KOPT-K1 (cell line): ENCODE results near the gene SF3A1.
A peak's percentile ranks its signal among the peaks of the same experiment; 100 is the strongest.

Experiments
- H3K27ac ChIP-seq: fragments of 200-600 bp; sonication (generic); 2 replicates; pipeline ENCODE4 v1.5.1; 2016; ENCODE audit warnings: antibody characterized with exemption, mild to moderate bottlenecking, low read depth, low read length; ENCODE audit not compliant: poor library complexity, severe bottlenecking
- H3K36me3 ChIP-seq: fragments of 200-600 bp; sonication (generic); 2 replicates; pipeline ENCODE4 v1.5.1; 2017; ENCODE audit warnings: antibody characterized with exemption, mild to moderate bottlenecking, low read length, moderate library complexity; ENCODE audit not compliant: insufficient read depth
- H3K9me3 ChIP-seq: fragments of 200-600 bp; sonication (generic); 2 replicates; pipeline ENCODE4 v1.5.1; 2017; ENCODE audit warnings: antibody characterized with exemption, low read length, mild to moderate bottlenecking; ENCODE audit not compliant: insufficient read depth, poor library complexity, severe bottlenecking

Gene SF3A1

DNA sequence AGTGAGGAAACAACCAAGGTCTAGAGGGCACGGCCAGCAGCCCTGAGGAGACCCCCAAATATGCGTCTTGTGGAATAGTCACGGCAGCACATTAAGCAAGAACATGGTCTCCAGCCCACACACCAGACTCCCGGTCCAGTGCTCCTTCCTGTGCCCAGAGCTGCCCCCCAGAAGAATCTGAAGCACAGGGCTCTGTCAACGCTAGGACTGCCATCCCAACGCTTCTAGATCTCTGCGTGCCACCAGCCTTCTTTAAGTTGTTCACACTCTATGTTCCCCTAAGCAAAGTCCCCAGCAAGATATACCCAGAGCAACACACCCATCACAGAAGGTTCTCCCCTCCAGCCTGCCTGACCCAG, 36.6 kb upstream of the SF3A1 start:
- no peaks in the 10 kb centered on the region for H3K36me3 ChIP-seq
- no peak overlapping the region for H3K27ac ChIP-seq
- H3K9me3 ChIP-seq: peaks cover 5% of the 10 kb centered on the region

- Histone ChIP-seq H3K9me3 (peaks cover 5% of the 10 kb centered on the region), H3K36me3 (no peaks in the 10 kb centered on the region), H3K27ac (peak overlapping the region; percentile 41)
Observed at GRCh38 chr22:30392661-30393321, 36.1 kb upstream of the SF3A1 start.

DNA sequence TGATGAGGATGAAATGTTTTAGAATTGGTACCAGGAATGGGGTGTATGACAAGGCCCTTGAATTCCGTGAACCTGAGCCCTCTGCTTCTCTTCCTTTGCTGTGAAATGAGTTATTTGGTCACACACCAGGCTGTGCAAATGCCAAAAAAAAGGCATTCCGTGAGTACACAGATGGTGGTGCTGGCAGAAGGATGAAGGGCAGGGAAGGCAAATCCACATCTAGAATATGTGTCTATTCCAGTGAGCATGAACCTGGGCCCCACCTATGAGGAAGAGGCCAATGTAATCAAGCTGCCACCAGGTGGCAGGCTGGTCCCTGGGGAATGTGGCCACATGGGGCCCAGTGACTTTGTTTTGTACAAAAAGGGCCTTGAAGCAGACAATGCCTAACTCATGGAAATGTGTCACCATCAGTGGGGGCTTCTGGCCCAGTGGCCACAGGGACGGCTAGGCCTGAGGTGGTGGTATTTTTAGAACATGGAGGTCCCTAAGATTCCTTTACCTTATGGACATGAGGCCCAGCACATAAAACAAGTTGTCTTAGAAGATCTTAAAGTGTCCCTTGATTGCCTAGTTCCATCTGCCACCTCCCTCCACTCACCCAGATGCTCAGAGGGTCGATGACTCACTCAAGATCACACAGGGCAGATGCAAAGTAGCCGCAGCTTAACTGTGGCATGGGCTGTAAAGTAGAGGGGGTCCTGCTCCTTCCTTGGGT, 34.4 kb upstream of the SF3A1 start:
- Histone ChIP-seq H3K9me3 (peaks cover 5% of the 10 kb centered on the region), H3K36me3 (no peaks in the 10 kb centered on the region), H3K27ac (peak overlapping the region; percentile 22)

DNA sequence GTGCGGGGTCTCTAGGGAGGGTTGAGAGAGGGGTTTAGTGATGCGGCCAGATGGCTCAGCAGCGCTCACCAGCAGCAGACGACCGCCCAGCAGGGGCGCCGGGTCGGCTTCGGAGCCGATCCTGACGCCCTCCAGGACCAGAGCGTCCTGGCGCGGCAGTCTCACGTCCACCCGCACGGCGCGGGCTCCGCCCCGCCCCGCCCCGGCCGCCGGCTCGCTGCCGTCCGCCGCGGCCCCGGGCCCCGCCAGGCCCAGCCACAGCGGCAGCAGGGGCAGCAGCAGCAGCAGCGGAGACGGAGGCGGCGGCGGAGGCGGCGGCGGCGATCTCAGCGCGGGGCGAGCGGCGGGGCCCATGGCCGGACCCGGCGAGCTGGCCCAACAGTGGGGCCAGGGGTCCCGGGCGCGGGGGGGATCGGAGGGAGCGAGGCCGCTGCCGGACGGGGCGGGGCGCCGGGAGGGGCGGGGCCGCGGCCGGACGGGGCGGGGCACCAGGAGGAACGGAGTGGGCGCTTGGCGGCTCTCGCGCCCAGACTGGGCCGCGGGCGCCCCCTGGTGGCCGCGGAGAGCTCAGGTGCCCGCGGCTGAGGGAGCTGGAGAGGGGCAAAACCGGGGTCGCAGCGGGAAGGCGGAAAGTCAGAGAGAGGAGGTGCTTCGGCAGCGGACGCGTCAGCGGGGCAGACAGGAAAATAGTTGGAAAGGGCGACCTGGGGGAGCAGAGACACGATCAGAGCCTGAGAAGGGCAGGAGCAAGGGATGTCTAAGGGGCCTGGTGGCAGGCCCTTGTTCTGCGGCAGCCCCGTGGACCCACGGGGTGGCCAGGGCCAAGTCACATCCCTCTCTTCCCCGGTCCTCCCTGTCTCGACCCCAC, 30.5 kb upstream of the SF3A1 start, which contains the start of gene RNF215:
TSS of gene RNF215 (minus strand) at position 452 of the 868 bp plus-strand sequence. CDS start at position 354, 98 bp downstream.
- Histone ChIP-seq H3K36me3 (no peaks in the 10 kb centered on the region), H3K27ac (peak within 1 kb of the TSS; percentile 44), H3K9me3 (peaks cover 5% of the 10 kb centered on the region)

DNA sequence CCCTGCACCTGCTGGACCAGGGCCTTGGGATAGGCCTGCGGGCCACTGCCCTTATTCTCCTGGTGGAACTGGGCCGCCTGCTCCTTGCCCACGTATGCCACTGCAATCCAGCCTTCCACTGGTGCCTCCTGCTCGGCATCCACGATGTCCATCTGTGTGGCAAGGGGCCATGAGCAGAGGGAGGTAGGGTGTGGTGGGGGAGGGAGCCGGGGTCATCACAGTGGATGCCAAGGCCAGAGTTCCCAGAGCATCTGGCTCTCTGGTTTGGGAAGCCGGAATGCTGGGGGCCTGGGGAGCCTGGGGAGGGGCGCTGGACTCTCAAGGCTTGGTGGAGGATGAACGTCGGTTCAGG, 29.9 kb upstream of the SF3A1 start:
- no peak overlapping the region for H3K27ac ChIP-seq

GRCh38 chr22:30385942-30386341, 29.2 kb upstream of the SF3A1 start:
- no peaks in the 10 kb centered on the region for H3K36me3 ChIP-seq
- H3K27ac ChIP-seq: no peak overlapping the region
- H3K9me3 ChIP-seq: peaks cover 4% of the 10 kb centered on the region

More for the DNA sequence above, 29.9 kb upstream of the SF3A1 start:
- Histone ChIP-seq H3K9me3 (peaks cover 5% of the 10 kb centered on the region), H3K36me3 (no peaks in the 10 kb centered on the region)

DNA sequence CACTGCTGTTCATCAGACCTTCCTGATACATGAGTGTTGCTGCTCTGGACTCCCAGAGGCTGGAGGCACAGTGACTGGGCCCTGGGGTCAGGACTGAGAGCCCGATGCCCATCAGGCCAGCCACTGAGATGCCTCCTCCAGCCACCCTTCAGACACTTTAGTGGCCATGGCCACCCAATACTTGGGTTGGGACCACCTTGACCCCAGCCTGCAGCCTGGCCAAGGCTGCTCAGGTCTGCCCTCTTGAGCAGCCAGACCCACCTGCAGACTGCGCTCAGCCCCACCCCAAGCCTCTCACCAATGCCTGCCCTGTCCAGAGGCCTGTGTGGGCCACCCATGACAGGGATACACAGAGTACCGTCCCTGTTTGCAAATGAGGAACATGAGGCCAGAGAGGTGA, 26.4 kb upstream of the SF3A1 start:
- H3K36me3 ChIP-seq: no peaks in the 10 kb centered on the region
- no peaks in the 10 kb centered on the region for H3K9me3 ChIP-seq

DNA sequence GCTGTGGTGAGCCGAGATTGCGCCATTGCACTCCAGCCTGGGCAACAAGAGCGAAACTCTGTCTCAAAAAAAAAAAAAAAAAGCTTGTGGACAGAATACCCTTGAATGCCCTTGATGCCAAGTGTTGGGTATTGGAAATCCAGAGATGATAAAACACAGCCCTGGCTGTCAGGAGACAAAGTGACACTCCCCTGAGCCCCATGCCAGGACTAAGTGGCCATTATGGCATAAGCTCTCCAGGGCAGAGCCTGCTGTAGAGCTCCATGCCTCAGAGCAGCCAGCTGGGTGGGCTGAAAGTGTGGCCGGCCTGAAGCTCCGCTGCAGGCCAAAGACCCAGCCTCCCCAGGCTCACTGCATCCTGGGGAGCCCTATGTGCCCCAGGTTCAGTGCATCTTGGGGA, 25.6 kb upstream of the SF3A1 start:
- Histone ChIP-seq H3K36me3 (no peaks in the 10 kb centered on the region), H3K27ac (peak overlapping the region; percentile 46), H3K9me3 (no peaks in the 10 kb centered on the region)

More for the DNA sequence above, 26.4 kb upstream of the SF3A1 start:
- H3K27ac ChIP-seq: no peak overlapping the region

DNA sequence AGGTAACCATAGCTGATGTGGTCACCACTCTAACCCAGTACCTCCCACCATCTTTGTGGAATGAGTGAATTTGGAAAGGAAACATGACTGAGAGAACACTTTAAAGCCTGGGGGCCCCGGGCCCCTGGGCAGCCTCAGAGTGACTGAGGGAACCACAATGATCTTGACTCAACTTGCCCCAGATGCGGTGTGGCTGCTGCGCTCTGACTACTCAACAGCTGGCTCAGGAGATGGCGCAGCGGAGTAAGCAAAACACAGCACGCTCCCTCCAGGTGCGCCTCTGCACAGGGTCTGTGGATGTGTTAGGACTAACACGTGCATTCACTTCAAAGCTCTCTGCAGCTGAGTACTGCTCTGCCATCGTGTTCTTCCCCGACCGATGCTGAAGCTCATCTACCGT, 24.6 kb upstream of the SF3A1 start:
- H3K9me3 ChIP-seq: no peaks in the 10 kb centered on the region
- no peaks in the 10 kb centered on the region for H3K36me3 ChIP-seq
- H3K27ac ChIP-seq: peak overlapping the region; percentile 46

- H3K36me3 ChIP-seq: no peaks in the 10 kb centered on the region
- no peak overlapping the region for H3K27ac ChIP-seq
- no peaks in the 10 kb centered on the region for H3K9me3 ChIP-seq
Observed at GRCh38 chr22:30380011-30380410, 23.3 kb upstream of the SF3A1 start.

DNA sequence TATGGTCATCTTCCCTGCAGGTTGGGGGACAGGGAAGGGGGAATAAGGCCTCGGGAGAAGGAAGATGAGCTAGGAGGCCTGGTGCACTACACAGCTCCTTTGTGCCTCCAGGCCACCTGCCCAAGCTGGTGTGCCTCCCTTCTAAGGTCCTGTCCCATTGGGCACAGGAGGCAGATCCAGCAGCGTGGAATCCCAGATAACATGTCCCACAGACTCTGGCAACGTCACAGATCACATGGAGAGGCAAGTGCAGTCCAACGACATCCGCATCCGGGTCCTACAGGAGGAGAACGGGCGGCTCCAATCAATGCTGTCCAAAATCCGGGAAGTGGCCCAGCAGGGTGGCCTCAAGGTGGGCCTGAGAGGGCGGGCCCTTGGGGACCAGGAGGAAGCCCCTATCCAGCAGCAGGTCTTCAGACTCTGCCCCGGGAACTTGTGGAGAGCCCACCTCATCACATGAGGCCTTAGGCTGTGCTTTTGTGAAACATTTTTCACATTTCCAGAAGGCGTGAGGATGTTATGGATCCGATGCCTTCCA, 18.7 kb upstream of the SF3A1 start:
- Histone ChIP-seq H3K27ac (no peak overlapping the region), H3K36me3 (no peaks in the 10 kb centered on the region), H3K9me3 (no peaks in the 10 kb centered on the region)

- H3K9me3 ChIP-seq: no peaks in the 10 kb centered on the region
- H3K36me3 ChIP-seq: no peaks in the 10 kb centered on the region
- no peak overlapping the region for H3K27ac ChIP-seq
Observed at GRCh38 chr22:30373331-30374325, 16.9 kb upstream of the SF3A1 start.

DNA sequence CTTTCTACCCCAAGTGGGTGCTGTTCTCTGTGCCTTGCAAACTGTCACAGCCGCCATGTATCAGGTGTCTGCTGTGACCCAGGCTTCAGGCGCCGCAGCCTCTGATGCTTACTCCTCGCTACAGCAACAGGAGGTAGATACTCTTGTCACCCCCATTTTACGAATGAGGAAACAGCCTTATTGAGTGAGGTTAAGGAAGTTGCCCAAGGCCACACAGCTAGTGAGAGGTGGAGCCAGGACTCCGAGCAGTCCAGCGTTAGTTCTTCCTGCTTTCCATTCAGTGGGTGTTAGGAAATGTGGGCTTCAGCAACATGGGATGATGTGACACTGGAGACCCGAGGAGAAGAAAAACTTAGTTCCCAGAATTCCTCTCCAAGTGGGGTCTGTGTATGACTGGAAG, 16.2 kb upstream of the SF3A1 start:
- no peaks in the 10 kb centered on the region for H3K36me3 ChIP-seq
- no peak overlapping the region for H3K27ac ChIP-seq

DNA sequence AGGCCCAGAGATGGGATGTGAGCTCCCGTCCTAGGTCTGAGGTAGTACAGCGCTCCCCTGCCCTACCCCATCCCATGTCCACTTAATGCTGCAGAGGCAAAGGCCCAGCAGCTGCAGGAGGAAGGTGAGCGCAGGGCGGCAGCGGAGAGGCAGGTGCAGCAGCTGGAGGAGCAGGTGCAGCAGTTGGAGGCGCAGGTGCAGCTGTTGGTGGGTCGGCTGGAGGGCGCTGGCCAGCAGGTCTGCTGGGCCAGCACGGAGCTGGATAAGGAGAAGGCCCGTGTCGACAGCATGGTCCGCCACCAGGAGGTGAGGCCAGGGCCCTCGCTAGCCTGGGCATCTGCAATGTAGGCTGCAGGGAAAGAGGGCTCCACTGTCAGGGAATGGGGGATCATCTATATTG, 15.3 kb upstream of the SF3A1 start:
- Histone ChIP-seq H3K9me3 (no peaks in the 10 kb centered on the region), H3K36me3 (no peaks in the 10 kb centered on the region), H3K27ac (no peak overlapping the region)

More for the DNA sequence above, 16.2 kb upstream of the SF3A1 start:
- H3K9me3 ChIP-seq: no peaks in the 10 kb centered on the region
